ENCODE results near the gene THG1L.
"Not testable (repeated sequence)": the region's sequence is repeated elsewhere in the genome, so short reads cannot be mapped to it uniquely, and the experiment has no call there.

The THG1L gene

GRCh38 chr5:157726607-157727006 is 4.6 kb upstream of the THG1L start:
- DNase-seq = not testable (repeated sequence)

- DNase-seq = not testable (repeated sequence)
Observed at GRCh38 chr5:157727858-157728257, 3.4 kb upstream of the THG1L start.

- no peak for DNase-seq
Observed at GRCh38 chr5:157729858-157730257, 1.4 kb upstream of the THG1L start.

- DNase-seq = no peak
Observed at GRCh38 chr5:157730900-157731271, 334 bp upstream of the THG1L start.

GRCh38 chr5:157732130-157732514 is 902 bp downstream of the THG1L start:
- DNase-seq = no peak

- no peak for DNase-seq
Observed at GRCh38 chr5:157732596-157733262, 1.5 kb downstream of the THG1L start.

GRCh38 chr5:157734436-157734835 is 3.2 kb downstream of the THG1L start:
- DNase-seq = no peak

- DNase-seq = no peak
Observed at GRCh38 chr5:157735991-157736390, 4.8 kb downstream of the THG1L start.

GRCh38 chr5:157739388-157740228 is 8.4 kb downstream of the THG1L start:
- DNase-seq = peak in 7 of 56 donors; percentile 7 to 64 (median 20)

- DNase-seq = no peak
Observed at GRCh38 chr5:157740229-157740610, 9.0 kb downstream of the THG1L start.

GRCh38 chr5:157741131-157741530 is 9.9 kb downstream of the THG1L start:
- DNase-seq = no peak

GRCh38 chr5:157743163-157744050 is 12.2 kb downstream of the THG1L start, which contains the start of gene LSM11:
LSM11 (plus strand) TSS chr5:157743712; CDS start chr5:157743751, 39 bp downstream.
- peak in 55 of 56 donors; percentile 18 to 91 (median 79) for DNase-seq

- DNase-seq = no peak
Observed at GRCh38 chr5:157744051-157745011, 13.1 kb downstream of the THG1L start.

GRCh38 chr5:157745041-157745456 is 13.8 kb downstream of the THG1L start:
- DNase-seq = no peak

GRCh38 chr5:157747173-157747740 is 16.0 kb downstream of the THG1L start:
- DNase-seq = no peak

- no peak for DNase-seq
Observed at GRCh38 chr5:157747766-157748700, 16.8 kb downstream of the THG1L start.

GRCh38 chr5:157748760-157749461 is 17.7 kb downstream of the THG1L start:
- peak in 14 of 56 donors; percentile 1 to 49 (median 14) for DNase-seq

GRCh38 chr5:157749462-157749799 is 18.2 kb downstream of the THG1L start:
- no peak for DNase-seq
